ENCODE results near the gene AK1. TPM values are rescaled to one million over a fixed set of nuclear protein-coding genes. Genes with fewer than 3 reads are reported as not detected.
A peak's percentile ranks its signal among the peaks of the same experiment; 100 is the strongest.

Gene AK1
- total RNA-seq, 1 experiment from 2014 or later, result 62.1 TPM

- BruUV-seq (replicated peaks), result no TSS peak
- Histone ChIP-seq H3K4me3 (ENCODE audit: low read depth in 2 of 2, low read length in 2 of 2) (peak overlapping the region; percentile 39 to 64), H3K4me1 (ENCODE audit: control insufficient read depth, insufficient read depth, low read length) (peaks cover 30% of the 10 kb centered on the region; the same call in 1 of the 2 replicates), H3K9me3 (ENCODE audit: control insufficient read depth, insufficient read depth, low read depth, low read length) (no peaks in the 10 kb centered on the region), H3K36me3 (ENCODE audit: control insufficient read depth, insufficient read depth, low read length) (no peaks in the 10 kb centered on the region), H3K27ac (ENCODE audit: low read length) (peak overlapping the region; percentile 83), H3K27me3 (ENCODE audit: control insufficient read depth, insufficient read depth, low read length) (no peaks in the 10 kb centered on the region)
- peak; percentile 51 for ATAC-seq
- intact Hi-C loops (cut with micrococcal nuclease; ENCODE audit: unreplicated experiment) (loop anchor here (10.0 kb wide), 1 partner anchor 73 kb away; the partner anchor contains the start of gene FPGS), in situ Hi-C loops (cut with HindIII; ENCODE audit: low pct_unique_long_range_greater_than_20kb, low sequenced_read_pairs) (no loop called here)
- TF ChIP-seq TCF7L2 (IDR thresholded peaks at IDR 0.05; ENCODE audit: low read depth, low read length) (no peak), SIN3A (IDR thresholded peaks at IDR 0.05; ENCODE audit: borderline replicate concordance, insufficient read depth, low read depth, low read length) (no peak), CTCF (IDR thresholded peaks at IDR 0.05) (no peak), POLR2AphosphoS5 (IDR thresholded peaks at IDR 0.05; ENCODE audit: low read depth, low read length) (no peak)
- TF ChIP-seq, protein P1, sequence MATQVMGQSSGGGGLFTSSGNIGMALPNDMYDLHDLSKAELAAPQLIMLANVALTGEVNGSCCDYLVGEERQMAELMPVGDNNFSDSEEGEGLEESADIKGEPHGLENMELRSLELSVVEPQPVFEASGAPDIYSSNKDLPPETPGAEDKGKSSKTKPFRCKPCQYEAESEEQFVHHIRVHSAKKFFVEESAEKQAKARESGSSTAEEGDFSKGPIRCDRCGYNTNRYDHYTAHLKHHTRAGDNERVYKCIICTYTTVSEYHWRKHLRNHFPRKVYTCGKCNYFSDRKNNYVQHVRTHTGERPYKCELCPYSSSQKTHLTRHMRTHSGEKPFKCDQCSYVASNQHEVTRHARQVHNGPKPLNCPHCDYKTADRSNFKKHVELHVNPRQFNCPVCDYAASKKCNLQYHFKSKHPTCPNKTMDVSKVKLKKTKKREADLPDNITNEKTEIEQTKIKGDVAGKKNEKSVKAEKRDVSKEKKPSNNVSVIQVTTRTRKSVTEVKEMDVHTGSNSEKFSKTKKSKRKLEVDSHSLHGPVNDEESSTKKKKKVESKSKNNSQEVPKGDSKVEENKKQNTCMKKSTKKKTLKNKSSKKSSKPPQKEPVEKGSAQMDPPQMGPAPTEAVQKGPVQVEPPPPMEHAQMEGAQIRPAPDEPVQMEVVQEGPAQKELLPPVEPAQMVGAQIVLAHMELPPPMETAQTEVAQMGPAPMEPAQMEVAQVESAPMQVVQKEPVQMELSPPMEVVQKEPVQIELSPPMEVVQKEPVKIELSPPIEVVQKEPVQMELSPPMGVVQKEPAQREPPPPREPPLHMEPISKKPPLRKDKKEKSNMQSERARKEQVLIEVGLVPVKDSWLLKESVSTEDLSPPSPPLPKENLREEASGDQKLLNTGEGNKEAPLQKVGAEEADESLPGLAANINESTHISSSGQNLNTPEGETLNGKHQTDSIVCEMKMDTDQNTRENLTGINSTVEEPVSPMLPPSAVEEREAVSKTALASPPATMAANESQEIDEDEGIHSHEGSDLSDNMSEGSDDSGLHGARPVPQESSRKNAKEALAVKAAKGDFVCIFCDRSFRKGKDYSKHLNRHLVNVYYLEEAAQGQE (IDR thresholded peaks at IDR 0.05; ENCODE audit: insufficient read depth in 1 of 2, low read depth in 2 of 2, low read length in 1 of 2), result no peak
- ChIA-PET CTCF (no interaction called here), POLR2A (no interaction called here)
- no peak for DNase-seq (ENCODE audit: low read depth, low spot score)
These were observed 651 bp upstream of the AK1 start for GRCh38 chr9:127878001-127878651.

GRCh38 chr9:127876764-127877562, 512 bp downstream of the AK1 start:
- Histone ChIP-seq H3K27ac (ENCODE audit: low read length) (peak overlapping the region; percentile 53), H3K4me3 (ENCODE audit: low read depth in 2 of 2, low read length in 2 of 2) (peak overlapping the region; percentile 39 to 64), H3K9me3 (ENCODE audit: control insufficient read depth, insufficient read depth, low read depth, low read length) (no peaks in the 10 kb centered on the region), H3K4me1 (ENCODE audit: control insufficient read depth, insufficient read depth, low read length) (peaks cover 30% of the 10 kb centered on the region; the same call in 1 of the 2 replicates), H3K27me3 (ENCODE audit: control insufficient read depth, insufficient read depth, low read length) (no peaks in the 10 kb centered on the region), H3K36me3 (ENCODE audit: control insufficient read depth, insufficient read depth, low read length) (no peaks in the 10 kb centered on the region)
- in situ Hi-C loops (cut with HindIII; ENCODE audit: low pct_unique_long_range_greater_than_20kb, low sequenced_read_pairs) (no loop called here), intact Hi-C loops (cut with micrococcal nuclease; ENCODE audit: unreplicated experiment) (loop anchor here (10.0 kb wide), 1 partner anchor 72 kb away; the partner anchor contains the start of gene FPGS)
- TF ChIP-seq CTCF (IDR thresholded peaks at IDR 0.05), result no peak
- TF ChIP-seq, protein P1 (IDR thresholded peaks at IDR 0.05; ENCODE audit: insufficient read depth in 1 of 2, low read depth in 2 of 2, low read length in 1 of 2), result no peak
- no peak for TF ChIP-seq TCF7L2 (IDR thresholded peaks at IDR 0.05; ENCODE audit: low read depth, low read length)
- no peak for TF ChIP-seq POLR2AphosphoS5 (IDR thresholded peaks at IDR 0.05; ENCODE audit: low read depth, low read length)
- no peak for TF ChIP-seq SIN3A (IDR thresholded peaks at IDR 0.05; ENCODE audit: borderline replicate concordance, insufficient read depth, low read depth, low read length)
- ATAC-seq, result peak; percentile 40
- no TSS peak for BruUV-seq (replicated peaks)
- POLR2A ChIA-PET, result no interaction called here
- CTCF ChIA-PET, result no interaction called here
- no peak for DNase-seq (ENCODE audit: low read depth, low spot score)

All from Panc1 (cell line).